Adrenal gland (tissue), 12 donors: ENCODE data around the gene MAPK10. TPM values are rescaled to one million over a fixed set of nuclear protein-coding genes. Genes with fewer than 3 reads are reported as not detected.

Source experiments
- DNase-seq, 7 donors: peaks; one replicate each; pipeline ENCODE4 v3.0.0-alpha.2; 2019 to 2020
- H3K27ac ChIP-seq, 5 donors: fragments of 200-600 bp; sonication (generic) in 4 of 5; 1 replicate in 3 of 5; 2 replicates in 2 of 5; pipeline versions ENCODE4 v1.5.1 to v1.8.0; 2016 to 2020; ENCODE audit warnings: mild to moderate bottlenecking in 1 of 5
- H3K27me3 ChIP-seq: fragments of 200-600 bp; 2 replicates; pipeline ENCODE4 v1.8.0; 2021
- H3K36me3 ChIP-seq, 2 donors: fragments of 200-600 bp; replicated peaks in 1 of 2; 1 replicate in 1 of 2; 2 replicates in 1 of 2; pipeline versions ENCODE4 v1.5.1 to v1.8.0; 2018 to 2022
- H3K4me1 ChIP-seq, 2 donors: fragments of 200-600 bp; replicated peaks in 1 of 2; 1 replicate in 1 of 2; 2 replicates in 1 of 2; pipeline versions ENCODE4 v1.5.1 to v1.8.0; 2018 to 2021
- H3K4me3 ChIP-seq, 4 donors: fragments of 200-600 bp; sonication (generic) in 3 of 4; one replicate each; pipeline ENCODE4 v1.5.1; 2016 to 2018
- H3K9me3 ChIP-seq, 3 donors: fragments of 200-600 bp; sonication (generic) in 1 of 3; replicated peaks in 1 of 3; 1 replicate in 2 of 3; 2 replicates in 1 of 3; pipeline versions ENCODE4 v1.5.1 to v1.8.0; 2016 to 2021
- CTCF ChIP-seq, 6 experiments: fragments of 450-650 bp in 4 of 6; fragments of 200-600 bp in 2 of 6; sonication (generic) in 1 of 6; IDR thresholded peaks; 1 replicate in 5 of 6; 2 replicates in 1 of 6; pipeline versions ENCODE4 v1.5.1 to v1.8.0; 2016 to 2021; ENCODE audit warnings: antibody characterized with exemption in 6 of 6, mild to moderate bottlenecking in 2 of 6, moderate library complexity in 1 of 6
- POLR2A ChIP-seq, 2 donors: fragments of 450-650 bp; IDR thresholded peaks; one replicate each; pipeline ENCODE4 v1.6.1; 2017; ENCODE audit warnings: antibody characterized with exemption in 2 of 2, mild to moderate bottlenecking in 2 of 2, moderate library complexity in 1 of 2
- WGBS, 4 donors: extraction: QIAGEN DNeasy Blood & Tissue Kit in 2 of 4; methylation state at CpG; one replicate each; pipeline versions ENCODE4 v1.1.5 to v1.1.7; 2013 to 2017; 5-methylcytosine and 5-hydroxymethylcytosine counted together
- intact Hi-C, 2 donors: fragments of 100-400 bp; cut with DNase I; formaldehyde crosslinking; loops; one replicate each; pipeline versions ENCODE4 v1.14.1 to v1.15.0; 2022 to 2023
- polyA plus RNA-seq, 3 donors: library from polyadenylated mRNA; stranded (reverse); fragments of 200-250 nt in 2 of 3; fragments of 350-450 nt in 1 of 3; fragmentation: Illumina TruSeq in 1 of 3; extraction: RNeasy Lipid Tissue Mini Kit (QIAGEN cat#74804) in 1 of 3; gene quantifications; one replicate each; pipeline ENCODE4 v1.2.3, GENCODE V29; 2013 to 2014
- total RNA-seq, 9 donors: library from RNA; depleted of rRNA in 4 of 9; stranded (reverse); fragments of >200 nt in 4 of 9; fragments of 120-200 nt in 1 of 9; fragmentation: NEBNext Ultra II Directional in 1 of 9; extraction: Animal tissue kit (Norgen Biotek cat#: 25700) in 1 of 9; gene quantifications; one replicate each; pipeline versions ENCODE4 v1.1.0 to v1.2.4, GENCODE V29; 2013 to 2023
- donor health status: healthy with polysubstance abuse.
- donor health status: Bipolar disorder and iron deficiency.
- donor health status: DM: yes; HTN: yes; CAD: no.
- donor health status: DM: no; HTN: no; CAD: no.
- donor health status: DM: no; HTN: no; CAD: no.
- donor health status: DM: yes; HTN: yes; CAD: no.

The MAPK10 gene
- total and polyA plus RNA-seq, 12 donors: 11.6 to 160 (median 42.1) TPM

- intact Hi-C loops: no loop called here
- no peaks in the 10 kb centered on the region for H3K9me3 ChIP-seq
- no peaks in the 10 kb centered on the region for H3K27me3 ChIP-seq
- no peak for TF ChIP-seq CTCF (IDR thresholded peaks at IDR 0.05)
- no peak for TF ChIP-seq POLR2A (IDR thresholded peaks at IDR 0.05)
- H3K4me3 ChIP-seq: no peak overlapping the region
- H3K36me3 ChIP-seq: no peaks in the 10 kb centered on the region
- H3K27ac ChIP-seq: no peak overlapping the region
- WGBS, 4 donors: 50 to 62% (median 55%) methylated on average over 4 of the region's 4 CpGs
- DNase-seq: peak in 6 of 7 donors; percentile 16 to 76 (median 28)
- peaks cover 0 to 11% of the 10 kb centered on the region in 2 donors for H3K4me1 ChIP-seq
Measured at GRCh38 chr4:86302251-86302650, 57.6 kb downstream of the MAPK10 start.

GRCh38 chr4:86300516-86300915 is 59.3 kb downstream of the MAPK10 start:
- TF ChIP-seq CTCF (IDR thresholded peaks at IDR 0.05): no peak
- TF ChIP-seq POLR2A (IDR thresholded peaks at IDR 0.05): no peak
- Histone ChIP-seq H3K27ac (no peak overlapping the region), H3K27me3 (no peaks in the 10 kb centered on the region), H3K4me1 (no peaks in the 10 kb centered on the region), H3K4me3 (no peak overlapping the region), H3K9me3 (no peaks in the 10 kb centered on the region), H3K36me3 (no peaks in the 10 kb centered on the region)
- WGBS, 4 donors: 71 to 85% (median 77%) methylated on average over 3 of the region's 3 CpGs
- no peak for DNase-seq
- intact Hi-C loops: no loop called here

GRCh38 chr4:86296865-86297264 is 63.0 kb downstream of the MAPK10 start:
- intact Hi-C loops: no loop called here
- Histone ChIP-seq H3K27me3 (no peaks in the 10 kb centered on the region), H3K4me1 (no peaks in the 10 kb centered on the region), H3K27ac (no peak overlapping the region), H3K36me3 (no peaks in the 10 kb centered on the region), H3K9me3 (no peaks in the 10 kb centered on the region), H3K4me3 (no peak overlapping the region)
- DNase-seq: no peak
- TF ChIP-seq POLR2A (IDR thresholded peaks at IDR 0.05) (no peak), CTCF (IDR thresholded peaks at IDR 0.05) (no peak)
- WGBS, 4 donors: 81 to 90% (median 87%) methylated on average over 6 of the region's 6 CpGs

- 89 to 90% (median 90%) methylated on average over 11 of the region's 11 CpGs for WGBS, 4 donors
- no peaks in the 10 kb centered on the region for H3K9me3 ChIP-seq
- no peak overlapping the region for H3K4me3 ChIP-seq
- intact Hi-C loops: no loop called here
- no peaks in the 10 kb centered on the region for H3K36me3 ChIP-seq
- H3K27ac ChIP-seq: no peak overlapping the region
- no peak for DNase-seq
- no peak for TF ChIP-seq CTCF (IDR thresholded peaks at IDR 0.05)
- no peak for TF ChIP-seq POLR2A (IDR thresholded peaks at IDR 0.05)
- no peaks in the 10 kb centered on the region for H3K27me3 ChIP-seq
- no peaks in the 10 kb centered on the region for H3K4me1 ChIP-seq
Measured at GRCh38 chr4:86294883-86295282, 65.0 kb downstream of the MAPK10 start.
